Measurements from ENCODE around the gene IKZF3.

- TF ChIP-seq CTCF (IDR thresholded peaks at IDR 0.05; ENCODE audit: poor library complexity, severe bottlenecking) (no peak), EZH2 (IDR thresholded peaks at IDR 0.05; ENCODE audit: borderline replicate concordance, insufficient read depth, low read length, poor library complexity, severe bottlenecking) (no peak), TAF1 (IDR thresholded peaks at IDR 0.05; ENCODE audit: low read depth) (no peak), REST (IDR thresholded peaks at IDR 0.05; ENCODE audit: borderline replicate concordance) (no peak), MXI1 (conservative IDR thresholded peaks at IDR 0.05; ENCODE audit: poor library complexity, severe bottlenecking) (no peak), POLR2AphosphoS5 (IDR thresholded peaks at IDR 0.05) (no peak)
These were observed 9.2 kb downstream of the IKZF3 start for GRCh38 chr17:39854909-39855308.

Data from neural cell (in vitro differentiated cells).